Ramos (cell line): ENCODE results near the gene ALDH3B2.
"Not testable (repeated sequence)": the region's sequence is repeated elsewhere in the genome, so short reads cannot be mapped to it uniquely, and the experiment has no call there.

ENCODE experiments used
- in situ Hi-C: fragments of 300-500 bp; cut with MboI; formaldehyde crosslinking; loops from one replicate; pipeline ENCODE4 v1.14.3; 2022; ENCODE audit warnings: low sequenced_read_pairs; ENCODE audit not compliant: unreplicated experiment

The ALDH3B2 gene

GRCh38 chr11:67674442-67674871, at the start of gene ALDH3B2:
TSS of gene ALDH3B2 (minus strand) at chr11:67674623. CDS start at chr11:67666935, 7,688 bp downstream.
- in situ Hi-C loops: no loop called here

GRCh38 chr11:67723036-67723435, 48.6 kb upstream of the ALDH3B2 start:
- in situ Hi-C loops: not testable (repeated sequence)

- in situ Hi-C loops: loop anchor here (10.0 kb wide), 1 partner anchor 79 kb away; no protein-coding TSS in a partner anchor
Measured at GRCh38 chr11:67716226-67716625, 41.8 kb upstream of the ALDH3B2 start.

- in situ Hi-C loops: loop anchor here (10.0 kb wide), 1 partner anchor 79 kb away; no protein-coding TSS in a partner anchor
Measured at GRCh38 chr11:67715801-67716200, 41.4 kb upstream of the ALDH3B2 start.

- in situ Hi-C loops: loop anchor here (10.0 kb wide), 1 partner anchor 81 kb away; no protein-coding TSS in a partner anchor
Measured at GRCh38 chr11:67713892-67714509, 39.6 kb upstream of the ALDH3B2 start.

DNA sequence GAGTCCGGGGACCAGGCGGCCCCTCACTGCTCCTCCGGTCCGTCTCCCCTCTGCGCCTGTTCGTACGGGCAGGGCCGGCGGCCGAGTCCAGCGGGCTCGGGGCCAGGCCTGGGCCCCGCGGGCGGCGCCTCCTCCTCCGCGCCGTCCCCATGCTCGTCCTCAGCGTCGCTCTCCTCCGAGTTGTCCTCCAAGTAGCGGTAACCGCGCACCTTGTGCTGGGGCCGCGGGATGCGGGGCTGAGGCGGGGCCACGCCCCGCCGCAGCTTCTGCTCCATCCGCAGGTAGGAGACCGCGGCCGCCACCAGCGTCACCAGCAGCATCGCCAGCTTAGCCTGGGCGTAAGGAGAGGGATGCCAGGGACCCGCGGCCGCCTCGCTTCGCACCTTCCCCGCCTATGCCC, 37.3 kb upstream of the ALDH3B2 start:
- in situ Hi-C loops: loop anchor here (10.0 kb wide), 1 partner anchor 83 kb away; no protein-coding TSS in a partner anchor

GRCh38 chr11:67711212-67711611, 36.8 kb upstream of the ALDH3B2 start:
- in situ Hi-C loops: loop anchor here (10.0 kb wide), 1 partner anchor 84 kb away; no protein-coding TSS in a partner anchor

GRCh38 chr11:67709806-67710205, 35.4 kb upstream of the ALDH3B2 start:
- in situ Hi-C loops: loop anchor here (10.0 kb wide), 1 partner anchor 85 kb away; no protein-coding TSS in a partner anchor

DNA sequence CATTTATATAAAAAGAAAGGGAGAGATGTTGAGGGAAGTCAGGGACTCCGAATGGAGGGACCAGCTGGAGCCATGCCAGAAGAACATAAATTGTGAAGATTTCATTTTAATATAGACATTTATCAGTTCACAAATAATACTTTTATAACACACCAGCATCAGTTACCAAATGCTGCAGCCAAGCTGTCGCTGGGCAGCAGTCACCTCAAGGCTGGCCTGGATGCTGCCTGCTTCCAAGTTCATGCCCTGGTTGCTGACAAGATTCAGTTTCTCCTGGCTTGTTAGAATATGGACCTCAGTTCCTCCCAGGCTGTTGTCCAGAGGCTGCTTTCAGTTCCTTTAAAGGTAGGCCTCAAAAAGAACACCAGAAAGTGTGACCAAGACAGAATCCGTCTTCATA, 30.8 kb upstream of the ALDH3B2 start:
- in situ Hi-C loops: no loop called here

DNA sequence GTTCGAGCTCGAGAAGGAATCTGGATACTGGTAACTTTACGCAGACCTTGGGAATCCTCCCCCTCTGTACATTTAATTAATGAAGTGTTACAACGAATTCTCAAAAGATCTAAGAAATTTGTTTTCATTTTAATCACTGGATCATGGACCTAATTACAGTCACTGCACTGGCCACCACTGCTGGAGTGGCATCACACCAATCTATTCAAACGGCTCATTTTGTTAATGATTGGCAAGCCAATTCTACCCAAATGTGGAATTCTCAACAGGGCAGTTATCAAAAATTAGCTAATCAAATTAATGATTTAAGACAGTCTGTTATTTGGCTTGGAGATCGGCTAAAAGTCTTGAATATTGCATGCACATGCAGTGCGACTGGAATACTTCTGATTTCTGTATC, 30.1 kb upstream of the ALDH3B2 start:
- in situ Hi-C loops: loop anchor here (5.0 kb wide), 1 partner anchor 72 kb away; no protein-coding TSS in a partner anchor

DNA sequence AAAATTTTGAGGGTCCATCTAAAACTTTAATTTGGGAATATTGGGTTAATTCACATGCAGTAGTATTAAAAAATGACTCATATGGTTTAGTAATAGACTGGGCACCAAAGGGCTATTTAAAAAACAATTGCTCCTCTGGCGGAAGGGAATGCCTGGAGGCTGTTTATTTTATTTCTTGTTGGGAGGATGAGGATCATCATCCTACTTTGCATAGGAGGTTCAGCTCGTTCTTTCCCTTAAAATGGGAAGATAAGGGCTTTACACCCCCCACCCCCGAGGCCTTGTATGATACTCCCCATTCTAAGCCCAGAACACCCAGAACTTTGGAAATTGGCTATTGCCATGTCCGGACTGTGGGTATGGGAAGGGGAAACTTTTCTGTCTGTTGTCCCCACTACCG, 29.3 kb upstream of the ALDH3B2 start:
- in situ Hi-C loops: loop anchor here (5.0 kb wide), 1 partner anchor 71 kb away; no protein-coding TSS in a partner anchor

GRCh38 chr11:67700548-67701262, 26.3 kb upstream of the ALDH3B2 start:
- in situ Hi-C loops: loop anchor here (5.0 kb wide), 1 partner anchor 68 kb away; no protein-coding TSS in a partner anchor

DNA sequence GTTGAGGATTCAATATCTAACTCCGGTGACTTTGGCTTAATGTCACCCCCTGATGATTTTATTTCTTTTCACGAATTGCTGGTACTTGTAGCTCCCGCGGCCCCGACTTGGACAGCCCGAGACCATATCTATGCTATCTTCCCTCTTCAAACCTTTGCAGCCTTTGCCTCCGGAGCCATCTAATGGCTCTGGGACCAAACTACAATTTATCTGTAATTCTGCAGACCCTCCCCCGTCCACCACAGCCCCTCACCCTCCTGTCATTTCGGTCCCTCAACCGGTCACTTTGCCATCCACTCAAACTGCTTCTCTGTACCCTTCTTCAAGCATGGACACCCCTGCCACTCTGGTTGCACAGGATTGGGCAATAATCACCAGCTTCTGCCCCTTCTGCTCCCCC, 25.7 kb upstream of the ALDH3B2 start:
- in situ Hi-C loops: loop anchor here (5.0 kb wide), 1 partner anchor 68 kb away; no protein-coding TSS in a partner anchor

DNA sequence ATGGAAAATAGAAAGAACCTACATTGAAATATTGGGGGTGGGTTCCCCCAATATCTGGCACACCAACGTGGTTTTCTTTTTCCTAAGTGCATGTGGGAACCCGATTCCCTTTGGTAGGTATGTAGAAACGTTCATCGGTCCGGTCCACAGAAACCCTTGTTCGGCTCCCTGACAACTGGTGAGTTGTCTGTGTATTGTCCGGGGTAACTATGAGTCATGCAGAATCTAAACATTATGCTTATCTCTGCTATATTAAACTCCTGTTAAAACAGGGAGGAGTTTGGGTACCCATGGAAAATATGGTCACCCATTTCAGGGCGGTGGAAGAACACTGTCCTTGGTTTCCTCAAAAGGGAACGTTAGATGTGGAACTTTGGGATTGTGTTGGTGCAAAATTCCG, 25.1 kb upstream of the ALDH3B2 start:
- in situ Hi-C loops: no loop called here

DNA sequence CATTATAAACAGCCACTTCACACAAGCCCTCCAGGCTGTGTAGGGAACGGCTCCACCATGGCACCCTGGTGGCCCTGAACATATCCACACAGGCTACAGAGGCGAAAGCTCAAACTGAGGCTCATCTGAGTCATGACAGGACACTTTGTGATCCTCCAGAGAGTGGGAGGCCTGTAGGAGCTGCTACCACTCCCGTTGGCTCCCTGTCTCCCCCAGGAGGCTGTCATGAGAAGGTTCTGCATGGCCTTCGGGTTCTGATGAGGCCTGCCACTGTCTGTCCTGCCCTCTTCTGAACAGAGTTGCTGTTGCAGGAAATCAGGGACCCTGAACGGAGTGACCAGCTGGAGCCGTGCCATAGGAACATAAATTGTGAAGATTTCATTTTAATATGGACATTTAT, 23.8 kb upstream of the ALDH3B2 start:
- in situ Hi-C loops: no loop called here

DNA sequence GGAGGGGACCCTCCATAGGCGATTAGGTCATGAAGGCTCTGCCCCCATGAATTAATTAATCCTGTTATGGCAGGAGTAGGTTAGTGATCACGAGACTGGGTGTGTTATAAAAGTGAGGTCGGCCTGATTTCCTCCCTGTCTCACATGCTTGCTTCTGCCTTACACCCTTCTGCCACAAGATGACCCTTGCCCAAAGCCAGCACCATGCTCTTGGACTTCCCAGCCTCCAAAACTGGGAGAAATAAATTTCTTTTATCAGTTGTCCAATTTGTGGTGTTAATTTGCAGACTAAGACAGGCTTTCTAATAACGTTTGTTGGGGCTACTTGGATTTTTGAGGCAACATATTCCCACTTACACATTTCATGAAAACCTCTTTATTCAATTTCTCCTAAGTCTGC, 23.4 kb upstream of the ALDH3B2 start:
- in situ Hi-C loops: no loop called here

- in situ Hi-C loops: no loop called here
Measured at GRCh38 chr11:67696998-67697397, 22.6 kb upstream of the ALDH3B2 start.

- in situ Hi-C loops: no loop called here
Measured at GRCh38 chr11:67695606-67696005, 21.2 kb upstream of the ALDH3B2 start.

DNA sequence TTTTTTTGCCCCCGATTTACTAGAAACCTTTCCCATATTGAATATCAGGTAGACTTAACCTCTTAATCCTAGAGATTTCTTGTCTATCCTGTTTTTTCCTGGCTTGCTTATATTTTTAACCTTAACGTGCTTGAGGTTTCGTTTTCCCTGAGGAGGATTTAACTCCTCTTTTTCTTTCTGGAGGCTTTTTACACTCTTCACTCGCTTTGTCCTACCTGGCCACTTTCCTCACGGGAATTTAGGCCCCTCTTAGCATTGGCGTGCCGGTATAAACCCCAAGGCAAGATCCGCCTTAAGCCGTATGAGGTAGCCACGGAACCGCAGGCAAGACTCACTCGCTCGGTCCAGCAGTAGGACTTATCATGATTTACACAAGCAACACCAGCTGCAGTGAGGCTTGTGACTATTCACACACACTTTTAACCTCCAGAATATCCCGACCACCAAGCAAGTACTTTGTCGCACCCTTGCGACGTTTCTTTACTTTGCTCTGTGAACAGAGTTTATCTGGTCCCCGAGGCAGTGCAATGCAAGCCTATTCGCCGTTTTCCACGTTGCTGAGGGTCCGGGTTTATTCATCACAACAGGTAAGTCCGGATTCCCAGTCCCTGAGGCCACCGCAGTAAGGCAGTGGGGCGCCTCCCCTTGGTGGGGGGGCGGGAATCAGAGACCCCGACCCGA, 20.6 kb upstream of the ALDH3B2 start:
- in situ Hi-C loops: no loop called here

DNA sequence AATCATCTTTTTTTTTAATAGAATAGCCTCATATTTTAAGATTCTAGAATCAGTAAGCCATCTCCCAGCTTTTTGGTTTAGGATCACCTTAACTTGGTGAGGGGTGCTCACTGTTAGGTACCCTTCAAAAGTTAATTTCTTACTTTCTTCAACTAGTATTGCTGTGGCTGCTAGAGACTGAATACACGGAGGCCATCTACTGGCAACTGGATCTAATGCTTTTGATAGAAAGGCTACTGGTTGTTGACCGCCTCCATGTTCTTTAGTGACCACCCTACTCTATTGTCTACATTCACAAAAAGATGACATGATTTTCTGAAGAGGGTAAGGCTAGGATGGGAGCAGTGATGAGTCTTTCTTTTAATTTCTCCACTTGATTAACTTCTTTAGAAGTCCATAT, 16.7 kb upstream of the ALDH3B2 start:
- in situ Hi-C loops: no loop called here

- in situ Hi-C loops: no loop called here
Measured at GRCh38 chr11:67689178-67689577, 14.8 kb upstream of the ALDH3B2 start.
